SK-N-SH (cell line): ENCODE results near the gene CDH13. TPM values are rescaled to one million over a fixed set of nuclear protein-coding genes. Genes with fewer than 3 reads are reported as not detected.

Source experiments
- CTCF ChIA-PET: fragments of 300-600, 350-600 bp; formaldehyde crosslinking; extraction: SDS; loops from one replicate; lab custom pipeline; 2021; lab: Yijun Ruan, JAX
- POLR2A ChIA-PET: fragments of 350-600 bp; sonication (Branson Sonifier 250); formaldehyde crosslinking; extraction: SDS; loops from one replicate; lab custom pipeline; 2020; ENCODE audit warnings: antibody characterized with exemption, inconsistent platforms; lab: Yijun Ruan, JAX
- DNase-seq: peaks from one replicate; pipeline ENCODE4 v3.0.0; 2012
- H2AFZ ChIP-seq: fragments of 200-600 bp; sonication (generic); 2 replicates; pipeline ENCODE4 v1.8.1; 2016; ENCODE audit warnings: antibody characterized with exemption, mild to moderate bottlenecking, low read depth
- H3F3A ChIP-seq: fragments of 200-600 bp; sonication (generic); replicated peaks from 2 replicates; pipeline ENCODE3; 2016; ENCODE audit warnings: antibody characterized with exemption, mild to moderate bottlenecking; ENCODE audit not compliant: insufficient read depth
- H3K27ac ChIP-seq, 2 experiments: fragments of 200-500 bp in 1 of 2; fragments of 200-600 bp in 1 of 2; sonication (Bioruptor generic) in 1 of 2; sonication (generic), shearing (Covaris generic) in 1 of 2; 2 replicates each; pipeline versions ENCODE4 v1.5.1 to v1.6.1; 2014 to 2016; ENCODE audit warnings: low read depth in 2 of 2, inconsistent platforms in 1 of 2, low read length in 1 of 2, mild to moderate bottlenecking in 1 of 2, mixed read lengths in 1 of 2
- H3K27me3 ChIP-seq: fragments of 200-600 bp; sonication (generic), shearing (Covaris generic); 2 replicates; pipeline ENCODE4 v1.6.1; 2016; ENCODE audit warnings: mixed run types; ENCODE audit not compliant: insufficient read depth
- H3K36me3 ChIP-seq, 2 experiments: fragments of 200-500 bp in 1 of 2; fragments of 200-600 bp in 1 of 2; sonication (Bioruptor generic) in 1 of 2; sonication (generic) in 1 of 2; replicated peaks in 1 of 2; 2 replicates each; pipeline versions ENCODE3 to v1.5.1; 2014 to 2016; ENCODE audit warnings: low read length in 1 of 2, mild to moderate bottlenecking in 1 of 2; ENCODE audit not compliant: insufficient read depth in 2 of 2, control insufficient read depth in 1 of 2
- H3K4me1 ChIP-seq, 2 experiments: fragments of 200-500 bp in 1 of 2; fragments of 200-600 bp in 1 of 2; sonication (Bioruptor generic) in 1 of 2; sonication (generic), shearing (Covaris generic) in 1 of 2; 2 replicates each; pipeline versions ENCODE4 v1.5.1 to v1.6.1; 2014 to 2016; ENCODE audit warnings: low read depth in 1 of 2, low read length in 1 of 2, mixed run types in 1 of 2; ENCODE audit not compliant: insufficient read depth in 2 of 2, control insufficient read depth in 1 of 2
- H3K4me2 ChIP-seq: fragments of 200-600 bp; sonication (generic), shearing (Covaris generic); 2 replicates; pipeline ENCODE4 v1.6.1; 2017; ENCODE audit warnings: mixed run types
- H3K4me3 ChIP-seq, 2 experiments: fragments of 200-500 bp in 1 of 2; fragments of 200-600 bp in 1 of 2; sonication (Bioruptor generic) in 1 of 2; sonication (generic), shearing (Covaris generic) in 1 of 2; 2 replicates each; pipeline versions ENCODE4 v1.5.1 to v1.8.1; 2014 to 2016; ENCODE audit warnings: low read depth in 2 of 2, inconsistent platforms in 1 of 2, low read length in 1 of 2, mild to moderate bottlenecking in 1 of 2, mixed read lengths in 1 of 2, moderate library complexity in 1 of 2
- H3K79me2 ChIP-seq: fragments of 200-600 bp; sonication (generic); 2 replicates; pipeline ENCODE4 v1.8.1; 2017; ENCODE audit warnings: mild to moderate bottlenecking; ENCODE audit not compliant: insufficient read depth
- H3K9ac ChIP-seq: fragments of 200-600 bp; sonication (generic); 2 replicates; pipeline ENCODE4 v1.6.1; 2017; ENCODE audit warnings: mixed run types
- H3K9me2 ChIP-seq: fragments of 200-600 bp; sonication (generic); 2 replicates; pipeline ENCODE4 v1.6.1; 2017; ENCODE audit warnings: mixed run types
- H3K9me3 ChIP-seq: fragments of 200-600 bp; sonication (generic); 2 replicates; pipeline ENCODE4 v1.6.1; 2017; ENCODE audit warnings: mixed run types, mild to moderate bottlenecking, moderate library complexity
- H4K20me1 ChIP-seq: fragments of 200-600 bp; sonication (generic); 2 replicates; pipeline ENCODE4 v1.6.1; 2017; ENCODE audit warnings: mild to moderate bottlenecking, mixed run types; ENCODE audit not compliant: insufficient read depth
- EP300 ChIP-seq, 2 experiments: IDR thresholded peaks; 2 replicates each; pipeline versions ENCODE4 v1.4.0 to v1.6.1; 2012; ENCODE audit warnings: borderline replicate concordance in 1 of 2, low read depth in 1 of 2, low read length in 1 of 2
- FOSL2 ChIP-seq: IDR thresholded peaks from 2 replicates; pipeline ENCODE4 v1.4.0; 2012; ENCODE audit warnings: low read depth, mild to moderate bottlenecking, moderate library complexity, borderline replicate concordance
- JUND ChIP-seq: IDR thresholded peaks from 2 replicates; pipeline ENCODE4 v1.4.0; 2012
- NRF1 ChIP-seq: IDR thresholded peaks from 2 replicates; pipeline ENCODE4 v1.6.1; 2012; ENCODE audit warnings: low read depth, mild to moderate bottlenecking, low read length
- POLR2AphosphoS5 ChIP-seq: IDR thresholded peaks from 2 replicates; pipeline ENCODE4 v1.6.1; 2012; ENCODE audit warnings: low read depth, low read length
- RAD21 ChIP-seq: IDR thresholded peaks from 2 replicates; pipeline ENCODE4 v1.6.1; 2012; ENCODE audit warnings: mild to moderate bottlenecking, low read length
- SMC3 ChIP-seq: IDR thresholded peaks from 2 replicates; pipeline ENCODE4 v1.6.1; 2012; ENCODE audit warnings: low read depth, low read length, improper control_type of control experiment
- TCF12 ChIP-seq: IDR thresholded peaks from 2 replicates; pipeline ENCODE4 v1.4.0; 2012
- YY1 ChIP-seq: IDR thresholded peaks from 2 replicates; pipeline ENCODE4 v1.4.0; 2012; ENCODE audit warnings: low read depth, mild to moderate bottlenecking
- WGBS: methylation state at CpG from one replicate; pipeline ENCODE4 v1.1.6; 2017; ENCODE audit warnings: low lambda C conversion rate; 5-methylcytosine and 5-hydroxymethylcytosine counted together
- polyA plus RNA-seq, 3 experiments: library from polyadenylated mRNA; depleted of rRNA; stranded (reverse); fragments of >200 nt; gene quantifications; 2 replicates each; pipeline ENCODE4 v1.2.3, GENCODE V29; 2012
- TF ChIP-seq, protein P1 (sequence below): IDR thresholded peaks from 2 replicates; pipeline ENCODE4 v1.6.1; 2012; ENCODE audit warnings: mild to moderate bottlenecking, low read depth, low read length, moderate library complexity
- TF ChIP-seq, protein P2 (sequence below): IDR thresholded peaks from 2 replicates; pipeline ENCODE4 v1.4.0; 2012; ENCODE audit warnings: low read depth, borderline replicate concordance
- TF ChIP-seq, protein P3 (sequence below): IDR thresholded peaks from 2 replicates; pipeline ENCODE4 v1.4.0; 2012; ENCODE audit warnings: low read depth
- TF ChIP-seq, protein P4 (sequence below): fragments of 200-600 bp; sonication (generic); IDR thresholded peaks from 2 replicates; pipeline ENCODE4 v1.6.1; 2017; ENCODE audit warnings: antibody characterized with exemption, mild to moderate bottlenecking, moderate library complexity
- TF ChIP-seq, protein P5 (sequence below): fragments of 150-350 bp; IDR thresholded peaks from 2 replicates; pipeline ENCODE4 v1.6.1; 2017; ENCODE audit warnings: antibody characterized with exemption, low read length, low read depth, borderline replicate concordance

The CDH13 gene
- polyA plus RNA-seq, 1 of the 3 experiments (the other 2 are of a cell fraction) = 93.0 TPM

DNA sequence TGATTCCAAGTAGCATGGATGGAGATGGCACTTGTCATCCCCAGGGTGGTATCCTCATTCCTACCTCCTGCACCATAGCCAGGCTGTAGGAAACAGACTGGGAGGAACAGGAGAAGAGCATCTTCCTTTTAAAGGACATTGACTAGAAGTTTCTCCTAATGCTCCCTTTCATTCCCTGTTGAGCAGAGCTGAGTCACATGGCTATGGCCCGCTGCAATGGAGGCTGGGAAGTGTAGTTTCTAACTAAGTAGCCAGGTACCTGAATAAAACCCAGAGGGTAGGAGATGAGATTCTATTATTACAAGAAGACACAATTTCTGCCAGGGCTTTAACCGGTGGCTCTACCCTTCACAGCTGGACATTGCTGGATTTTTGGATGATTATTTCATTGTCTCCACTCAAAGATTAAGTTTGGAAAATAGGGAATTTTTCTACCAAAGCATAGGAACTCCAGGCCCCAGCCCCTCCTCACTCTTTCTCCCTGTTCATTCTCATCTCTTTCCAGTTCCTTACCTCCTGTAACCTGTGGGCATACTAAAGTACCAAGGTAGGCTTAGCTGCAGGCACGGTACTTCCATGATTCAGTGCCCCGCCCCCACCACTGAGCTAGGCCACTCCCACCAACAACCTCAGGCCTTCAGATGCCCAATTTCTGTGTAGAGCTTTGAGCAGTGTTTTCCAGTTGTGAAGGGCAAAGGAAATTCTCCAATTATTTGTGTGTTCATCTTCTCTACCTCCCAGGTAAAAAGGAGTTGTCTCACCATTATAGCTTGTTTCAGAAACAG lies 378.3 kb downstream of the CDH13 start:
- 20% methylated on average over 4 of the region's 4 CpGs for WGBS
- ChIA-PET POLR2A (no interaction called here), CTCF (no interaction called here)
- H3K9me2 ChIP-seq = no peaks in the 10 kb centered on the region
- H3F3A ChIP-seq = no peaks in the 10 kb centered on the region
- DNase-seq = no peak
- H3K4me2 ChIP-seq = no peak overlapping the region
- H3K27ac ChIP-seq = no peak overlapping the region
- 0 out of 4 replicates have a peak, but pooled peaks cover 0 to 6% of the 10 kb centered on the region in 2 experiments for H3K4me1 ChIP-seq
- no peaks in the 10 kb centered on the region for H3K36me3 ChIP-seq
- TF ChIP-seq, protein P1, sequence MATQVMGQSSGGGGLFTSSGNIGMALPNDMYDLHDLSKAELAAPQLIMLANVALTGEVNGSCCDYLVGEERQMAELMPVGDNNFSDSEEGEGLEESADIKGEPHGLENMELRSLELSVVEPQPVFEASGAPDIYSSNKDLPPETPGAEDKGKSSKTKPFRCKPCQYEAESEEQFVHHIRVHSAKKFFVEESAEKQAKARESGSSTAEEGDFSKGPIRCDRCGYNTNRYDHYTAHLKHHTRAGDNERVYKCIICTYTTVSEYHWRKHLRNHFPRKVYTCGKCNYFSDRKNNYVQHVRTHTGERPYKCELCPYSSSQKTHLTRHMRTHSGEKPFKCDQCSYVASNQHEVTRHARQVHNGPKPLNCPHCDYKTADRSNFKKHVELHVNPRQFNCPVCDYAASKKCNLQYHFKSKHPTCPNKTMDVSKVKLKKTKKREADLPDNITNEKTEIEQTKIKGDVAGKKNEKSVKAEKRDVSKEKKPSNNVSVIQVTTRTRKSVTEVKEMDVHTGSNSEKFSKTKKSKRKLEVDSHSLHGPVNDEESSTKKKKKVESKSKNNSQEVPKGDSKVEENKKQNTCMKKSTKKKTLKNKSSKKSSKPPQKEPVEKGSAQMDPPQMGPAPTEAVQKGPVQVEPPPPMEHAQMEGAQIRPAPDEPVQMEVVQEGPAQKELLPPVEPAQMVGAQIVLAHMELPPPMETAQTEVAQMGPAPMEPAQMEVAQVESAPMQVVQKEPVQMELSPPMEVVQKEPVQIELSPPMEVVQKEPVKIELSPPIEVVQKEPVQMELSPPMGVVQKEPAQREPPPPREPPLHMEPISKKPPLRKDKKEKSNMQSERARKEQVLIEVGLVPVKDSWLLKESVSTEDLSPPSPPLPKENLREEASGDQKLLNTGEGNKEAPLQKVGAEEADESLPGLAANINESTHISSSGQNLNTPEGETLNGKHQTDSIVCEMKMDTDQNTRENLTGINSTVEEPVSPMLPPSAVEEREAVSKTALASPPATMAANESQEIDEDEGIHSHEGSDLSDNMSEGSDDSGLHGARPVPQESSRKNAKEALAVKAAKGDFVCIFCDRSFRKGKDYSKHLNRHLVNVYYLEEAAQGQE = no peak
- TF ChIP-seq TCF12 = no peak
- TF ChIP-seq RAD21 = no peak
- TF ChIP-seq, protein P2, sequence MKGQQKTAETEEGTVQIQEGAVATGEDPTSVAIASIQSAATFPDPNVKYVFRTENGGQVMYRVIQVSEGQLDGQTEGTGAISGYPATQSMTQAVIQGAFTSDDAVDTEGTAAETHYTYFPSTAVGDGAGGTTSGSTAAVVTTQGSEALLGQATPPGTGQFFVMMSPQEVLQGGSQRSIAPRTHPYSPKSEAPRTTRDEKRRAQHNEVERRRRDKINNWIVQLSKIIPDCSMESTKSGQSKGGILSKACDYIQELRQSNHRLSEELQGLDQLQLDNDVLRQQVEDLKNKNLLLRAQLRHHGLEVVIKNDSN = peak; percentile 73
- TF ChIP-seq, protein P3, sequence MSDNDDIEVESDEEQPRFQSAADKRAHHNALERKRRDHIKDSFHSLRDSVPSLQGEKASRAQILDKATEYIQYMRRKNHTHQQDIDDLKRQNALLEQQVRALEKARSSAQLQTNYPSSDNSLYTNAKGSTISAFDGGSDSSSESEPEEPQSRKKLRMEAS = no peak
- no peak overlapping the region for H3K9ac ChIP-seq
- H3K79me2 ChIP-seq = no peaks in the 10 kb centered on the region
- no peaks in the 10 kb centered on the region for H4K20me1 ChIP-seq
- H3K9me3 ChIP-seq = no peaks in the 10 kb centered on the region
- H2AFZ ChIP-seq = no peak overlapping the region
- no peaks in the 10 kb centered on the region for H3K27me3 ChIP-seq
- H3K4me3 ChIP-seq = no peak overlapping the region

DNA sequence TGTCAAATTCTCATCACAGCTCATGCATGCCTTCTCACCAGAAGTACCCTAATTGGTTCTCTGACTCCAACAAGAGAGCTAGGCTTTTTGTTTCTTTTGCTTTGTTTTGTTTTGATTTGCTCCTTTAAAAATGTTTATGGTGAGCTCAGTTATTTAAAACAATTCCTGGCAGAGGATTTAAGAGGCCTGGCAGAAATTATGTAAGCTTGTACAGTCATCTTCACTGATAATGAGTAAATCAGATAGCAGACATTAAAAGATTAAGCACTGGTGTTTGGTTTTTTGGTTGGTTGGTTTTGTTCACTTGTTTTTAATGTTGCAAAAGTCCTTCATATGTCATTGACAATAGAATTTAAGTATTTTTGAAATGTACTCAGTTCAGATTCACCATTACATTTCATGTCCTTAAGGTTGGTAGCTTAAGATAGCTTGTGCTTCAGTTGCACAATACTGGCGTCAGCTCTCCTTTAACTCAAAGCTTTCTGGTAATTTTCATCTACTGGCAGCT lies 378.9 kb downstream of the CDH13 start:
- WGBS = 41% methylated on average over 1 of the region's 1 CpG
- H3K4me3 ChIP-seq = no peak overlapping the region
- ChIA-PET POLR2A (no interaction called here), CTCF (no interaction called here)
- H3K9me2 ChIP-seq = no peaks in the 10 kb centered on the region
- H3K79me2 ChIP-seq = 0 out of 2 replicates have a peak, but pooled peaks cover 2% of the 10 kb centered on the region
- H3K4me1 ChIP-seq = 0 out of 4 replicates have a peak, but pooled peaks cover 0 to 6% of the 10 kb centered on the region in 2 experiments
- H3K27me3 ChIP-seq = no peaks in the 10 kb centered on the region
- H3K9ac ChIP-seq = no peak overlapping the region
- H3K36me3 ChIP-seq = no peaks in the 10 kb centered on the region
- no peak overlapping the region for H3K27ac ChIP-seq
- no peaks in the 10 kb centered on the region for H3F3A ChIP-seq
- DNase-seq = no peak
- no peak overlapping the region for H3K4me2 ChIP-seq
- no peak overlapping the region for H2AFZ ChIP-seq
- H3K9me3 ChIP-seq = no peaks in the 10 kb centered on the region
- no peaks in the 10 kb centered on the region for H4K20me1 ChIP-seq
- TF ChIP-seq TCF12 (no peak), NRF1 (no peak), SMC3 (no peak), JUND (no peak), POLR2AphosphoS5 (no peak), YY1 (no peak), EP300 (IDR thresholded peaks at IDR 0.05; ENCODE audit: borderline replicate concordance in 1 of 2, low read depth in 1 of 2, low read length in 1 of 2) (no peak), FOSL2 (no peak)
- TF ChIP-seq, protein P4, sequence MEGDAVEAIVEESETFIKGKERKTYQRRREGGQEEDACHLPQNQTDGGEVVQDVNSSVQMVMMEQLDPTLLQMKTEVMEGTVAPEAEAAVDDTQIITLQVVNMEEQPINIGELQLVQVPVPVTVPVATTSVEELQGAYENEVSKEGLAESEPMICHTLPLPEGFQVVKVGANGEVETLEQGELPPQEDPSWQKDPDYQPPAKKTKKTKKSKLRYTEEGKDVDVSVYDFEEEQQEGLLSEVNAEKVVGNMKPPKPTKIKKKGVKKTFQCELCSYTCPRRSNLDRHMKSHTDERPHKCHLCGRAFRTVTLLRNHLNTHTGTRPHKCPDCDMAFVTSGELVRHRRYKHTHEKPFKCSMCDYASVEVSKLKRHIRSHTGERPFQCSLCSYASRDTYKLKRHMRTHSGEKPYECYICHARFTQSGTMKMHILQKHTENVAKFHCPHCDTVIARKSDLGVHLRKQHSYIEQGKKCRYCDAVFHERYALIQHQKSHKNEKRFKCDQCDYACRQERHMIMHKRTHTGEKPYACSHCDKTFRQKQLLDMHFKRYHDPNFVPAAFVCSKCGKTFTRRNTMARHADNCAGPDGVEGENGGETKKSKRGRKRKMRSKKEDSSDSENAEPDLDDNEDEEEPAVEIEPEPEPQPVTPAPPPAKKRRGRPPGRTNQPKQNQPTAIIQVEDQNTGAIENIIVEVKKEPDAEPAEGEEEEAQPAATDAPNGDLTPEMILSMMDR = no peak
- TF ChIP-seq, protein P5, sequence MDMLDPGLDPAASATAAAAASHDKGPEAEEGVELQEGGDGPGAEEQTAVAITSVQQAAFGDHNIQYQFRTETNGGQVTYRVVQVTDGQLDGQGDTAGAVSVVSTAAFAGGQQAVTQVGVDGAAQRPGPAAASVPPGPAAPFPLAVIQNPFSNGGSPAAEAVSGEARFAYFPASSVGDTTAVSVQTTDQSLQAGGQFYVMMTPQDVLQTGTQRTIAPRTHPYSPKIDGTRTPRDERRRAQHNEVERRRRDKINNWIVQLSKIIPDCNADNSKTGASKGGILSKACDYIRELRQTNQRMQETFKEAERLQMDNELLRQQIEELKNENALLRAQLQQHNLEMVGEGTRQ = no peak
- TF ChIP-seq, protein P1 = no peak
